ENCODE results near the gene S1PR5. TPM values are rescaled to one million over a fixed set of nuclear protein-coding genes. Genes with fewer than 3 reads are reported as not detected.

The S1PR5 gene
- total and polyA plus RNA-seq, 10 of the 15 experiments (the other 5 are each of a cell fraction or from before 2014, with no cell fraction given): 0.04 TPM; not detected in 9

- TF ChIP-seq IRF4 (IDR thresholded peaks at IDR 0.05; ENCODE audit: low read depth, low read length) (no peak), HDAC6 (IDR thresholded peaks at IDR 0.05; ENCODE audit: unreplicated experiment) (peak; percentile 66), HDGF (IDR thresholded peaks at IDR 0.05) (no peak), EED (IDR thresholded peaks at IDR 0.05; ENCODE audit: low read depth) (0 out of 2 replicates have a peak, but pooled peaks have one; percentile 9)
Measured at GRCh38 chr19:10503002-10503789, 14.1 kb downstream of the S1PR5 start, which contains the start of gene KEAP1 (continued).

GRCh38 chr19:10502524-10503001 lies 14.7 kb downstream of the S1PR5 start:
- Histone ChIP-seq H3K4me2 (ENCODE audit: control insufficient read depth, insufficient read depth) (peak overlapping the region; percentile 90), H3K4me3 (peak overlapping the region; percentile 77), H3K4me1 (ENCODE audit: control insufficient read depth, insufficient read depth, low read length) (peaks cover 25% of the 10 kb centered on the region), H2AFZ (ENCODE audit: control insufficient read depth, low read depth, low read length) (peak overlapping the region; percentile 89), H3K27me3 (replicated peaks in 1 of 2; ENCODE audit: control insufficient read depth in 2 of 2, insufficient read depth in 2 of 2, low read length in 1 of 2) (no peaks in the 10 kb centered on the region), H3K9me3 (replicated peaks; ENCODE audit: control insufficient read depth, insufficient read depth, low read length) (no peaks in the 10 kb centered on the region), H3K79me2 (ENCODE audit: control insufficient read depth, insufficient read depth, low read length) (peaks cover 42% of the 10 kb centered on the region), H3K27ac (ENCODE audit: control insufficient read depth, insufficient read depth) (peak overlapping the region; percentile 99), H4K20me1 (ENCODE audit: control insufficient read depth, insufficient read depth) (no peaks in the 10 kb centered on the region), H3K36me3 (ENCODE audit: control insufficient read depth in 2 of 2, insufficient read depth in 2 of 2, low read length in 1 of 2) (peaks cover 8 to 12% of the 10 kb centered on the region in 2 experiments; a peak in 3 of 4 replicates), H3K9ac (ENCODE audit: control insufficient read depth, insufficient read depth, low read length) (peak overlapping the region; percentile 98)
- in situ Hi-C loops (cut with MboI) (no loop called here), intact Hi-C loops (cut with micrococcal nuclease; ENCODE audit: unreplicated experiment) (loop anchor here (2.0 to 10.0 kb wide), 3 partner anchors 66 to 150 kb away; partner anchors contain the start of genes CDC37, CDKN2D and ILF3)
- ChIA-PET RAD21 (ENCODE audit: unreplicated experiment) (no interaction called here), CTCF (no interaction called here), SMC1A (ENCODE audit: uncharacterized antibody, unreplicated experiment) (no interaction called here), POLR2A (interaction anchor here (0.6 to 1.1 kb wide), 6 partner anchors 90 to 412 kb away, joined by 3 to 6 read pairs (median 4); no protein-coding TSS in a partner anchor)
- WGBS (ENCODE audit: insufficient coverage, insufficient replicate concordance, low lambda C conversion rate, missing lambda C conversion rate): 2% methylated on average over 60 of the region's 65 CpGs
- no TSS peak for BruUV-seq (replicated peaks)
- ATAC-seq (peak; percentile 90), FAIRE-seq (peak; percentile 61), DNase-seq (ENCODE audit: low read depth, low spot score) (peak; percentile 61)
- TF ChIP-seq E2F8 (IDR thresholded peaks at IDR 0.05; ENCODE audit: low read depth, partially characterized antibody) (no peak), CBX5 (IDR thresholded peaks at IDR 0.05; ENCODE audit: low read depth) (no peak), KAT2A (conservative IDR thresholded peaks at IDR 0.05; ENCODE audit: control insufficient read depth, low read depth, low read length) (no peak), BCL11A (IDR thresholded peaks at IDR 0.05; ENCODE audit: low read depth, low read length) (0 out of 2 replicates have a peak, but pooled peaks have one; percentile 25), CEBPB (IDR thresholded peaks at IDR 0.05; ENCODE audit: borderline replicate concordance in 1 of 2, low read depth in 2 of 2, low read length in 2 of 2) (no peak), MEF2B (IDR thresholded peaks at IDR 0.05; ENCODE audit: partially characterized antibody, poor library complexity, severe bottlenecking) (no peak), ETV6 (conservative IDR thresholded peaks at IDR 0.05 in 1 of 2, IDR thresholded peaks at IDR 0.05 in 1 of 2; ENCODE audit: borderline replicate concordance in 1 of 2, low read depth in 1 of 2) (no peak), MYB (IDR thresholded peaks at IDR 0.05; ENCODE audit: borderline replicate concordance, low read depth, low read length) (no peak)
- TF ChIP-seq, protein P1, sequence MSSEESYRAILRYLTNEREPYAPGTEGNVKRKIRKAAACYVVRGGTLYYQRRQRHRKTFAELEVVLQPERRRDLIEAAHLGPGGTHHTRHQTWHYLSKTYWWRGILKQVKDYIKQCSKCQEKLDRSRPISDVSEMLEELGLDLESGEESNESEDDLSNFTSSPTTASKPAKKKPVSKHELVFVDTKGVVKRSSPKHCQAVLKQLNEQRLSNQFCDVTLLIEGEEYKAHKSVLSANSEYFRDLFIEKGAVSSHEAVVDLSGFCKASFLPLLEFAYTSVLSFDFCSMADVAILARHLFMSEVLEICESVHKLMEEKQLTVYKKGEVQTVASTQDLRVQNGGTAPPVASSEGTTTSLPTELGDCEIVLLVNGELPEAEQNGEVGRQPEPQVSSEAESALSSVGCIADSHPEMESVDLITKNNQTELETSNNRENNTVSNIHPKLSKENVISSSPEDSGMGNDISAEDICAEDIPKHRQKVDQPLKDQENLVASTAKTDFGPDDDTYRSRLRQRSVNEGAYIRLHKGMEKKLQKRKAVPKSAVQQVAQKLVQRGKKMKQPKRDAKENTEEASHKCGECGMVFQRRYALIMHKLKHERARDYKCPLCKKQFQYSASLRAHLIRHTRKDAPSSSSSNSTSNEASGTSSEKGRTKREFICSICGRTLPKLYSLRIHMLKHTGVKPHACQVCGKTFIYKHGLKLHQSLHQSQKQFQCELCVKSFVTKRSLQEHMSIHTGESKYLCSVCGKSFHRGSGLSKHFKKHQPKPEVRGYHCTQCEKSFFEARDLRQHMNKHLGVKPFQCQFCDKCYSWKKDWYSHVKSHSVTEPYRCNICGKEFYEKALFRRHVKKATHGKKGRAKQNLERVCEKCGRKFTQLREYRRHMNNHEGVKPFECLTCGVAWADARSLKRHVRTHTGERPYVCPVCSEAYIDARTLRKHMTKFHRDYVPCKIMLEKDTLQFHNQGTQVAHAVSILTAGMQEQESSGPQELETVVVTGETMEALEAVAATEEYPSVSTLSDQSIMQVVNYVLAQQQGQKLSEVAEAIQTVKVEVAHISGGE (CRISPR knock-in tag; IDR thresholded peaks at IDR 0.05): no peak

Data from GM12878 (cell line).